NCI-H460 (cell line): Measurements from ENCODE around the gene RANBP3. TPM values are rescaled to one million over a fixed set of nuclear protein-coding genes. Genes with fewer than 3 reads are reported as not detected.
"Not testable (repeated sequence)": the region's sequence is repeated elsewhere in the genome, so short reads cannot be mapped to it uniquely, and the experiment has no call there.

Source experiments
- DNase-seq: peaks from one replicate; pipeline ENCODE4 v3.0.0-alpha.2; 2016; ENCODE audit warnings: low read depth; ENCODE audit errors: extremely low read depth
- polyA plus RNA-seq: library from polyadenylated mRNA; depleted of rRNA; stranded (reverse); fragments of >200 nt; gene quantifications from 2 replicates; pipeline ENCODE4 v1.2.3, GENCODE V29; 2014; cell fraction: nucleus; rRNA removed
- total RNA-seq: library from RNA; depleted of rRNA; stranded (reverse); fragments of >200 nt; shearing (Covaris generic); gene quantifications from 2 replicates; pipeline ENCODE4 v1.2.3, GENCODE V29; 2014; rRNA removed

Gene RANBP3, protein sequence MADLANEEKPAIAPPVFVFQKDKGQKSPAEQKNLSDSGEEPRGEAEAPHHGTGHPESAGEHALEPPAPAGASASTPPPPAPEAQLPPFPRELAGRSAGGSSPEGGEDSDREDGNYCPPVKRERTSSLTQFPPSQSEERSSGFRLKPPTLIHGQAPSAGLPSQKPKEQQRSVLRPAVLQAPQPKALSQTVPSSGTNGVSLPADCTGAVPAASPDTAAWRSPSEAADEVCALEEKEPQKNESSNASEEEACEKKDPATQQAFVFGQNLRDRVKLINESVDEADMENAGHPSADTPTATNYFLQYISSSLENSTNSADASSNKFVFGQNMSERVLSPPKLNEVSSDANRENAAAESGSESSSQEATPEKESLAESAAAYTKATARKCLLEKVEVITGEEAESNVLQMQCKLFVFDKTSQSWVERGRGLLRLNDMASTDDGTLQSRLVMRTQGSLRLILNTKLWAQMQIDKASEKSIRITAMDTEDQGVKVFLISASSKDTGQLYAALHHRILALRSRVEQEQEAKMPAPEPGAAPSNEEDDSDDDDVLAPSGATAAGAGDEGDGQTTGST
- total RNA-seq = 31.2 and 32.5 TPM in 2 replicates
- polyA plus RNA-seq = 35.6 and 46.5 TPM in 2 replicates

DNA sequence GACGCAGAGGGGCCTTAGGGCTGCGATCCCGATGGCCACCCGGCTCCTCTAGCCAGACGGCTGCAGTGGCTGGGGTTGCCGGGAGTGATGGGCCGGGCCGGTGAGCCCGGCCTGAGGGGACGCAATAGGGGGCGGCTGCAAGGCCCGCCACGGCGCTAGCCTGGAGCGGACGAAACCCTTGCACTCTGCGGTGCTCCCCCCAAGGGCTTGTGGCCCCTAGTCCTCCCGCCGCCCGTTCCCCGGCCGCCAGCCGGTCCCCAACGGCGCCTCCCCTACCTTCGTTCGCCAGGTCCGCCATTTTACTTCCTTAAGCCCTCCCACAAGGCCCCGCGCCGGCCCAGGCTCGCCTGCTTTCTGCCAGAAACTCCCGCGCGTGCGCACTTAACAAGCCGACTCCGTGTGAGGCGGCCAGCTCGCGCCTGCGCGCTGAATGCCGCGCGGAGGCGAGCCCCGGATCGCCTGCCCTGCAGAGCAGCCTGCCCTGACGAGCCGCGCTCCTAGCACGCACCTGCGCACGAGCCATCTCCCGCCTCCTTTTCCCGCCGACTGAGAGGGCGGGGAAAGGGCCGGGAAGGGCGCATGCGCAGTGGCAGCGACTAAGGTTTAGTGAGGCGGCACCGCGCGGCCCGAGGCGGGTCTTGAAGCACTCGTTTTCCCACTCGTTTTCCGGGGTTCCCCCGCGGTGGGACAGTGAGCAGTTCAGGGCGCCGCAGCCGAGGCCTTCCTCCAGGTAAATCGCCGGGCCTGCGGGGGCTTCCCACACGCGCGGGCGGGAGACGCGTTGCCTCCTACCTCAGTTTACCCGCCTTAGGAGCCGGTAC is at the start of gene RANBP3:
Gene RANBP3 (minus strand): TSS at position 356 of the 821 bp plus-strand sequence. CDS start 58 bp downstream, at position 298.
- peak; percentile 95 for DNase-seq

DNA sequence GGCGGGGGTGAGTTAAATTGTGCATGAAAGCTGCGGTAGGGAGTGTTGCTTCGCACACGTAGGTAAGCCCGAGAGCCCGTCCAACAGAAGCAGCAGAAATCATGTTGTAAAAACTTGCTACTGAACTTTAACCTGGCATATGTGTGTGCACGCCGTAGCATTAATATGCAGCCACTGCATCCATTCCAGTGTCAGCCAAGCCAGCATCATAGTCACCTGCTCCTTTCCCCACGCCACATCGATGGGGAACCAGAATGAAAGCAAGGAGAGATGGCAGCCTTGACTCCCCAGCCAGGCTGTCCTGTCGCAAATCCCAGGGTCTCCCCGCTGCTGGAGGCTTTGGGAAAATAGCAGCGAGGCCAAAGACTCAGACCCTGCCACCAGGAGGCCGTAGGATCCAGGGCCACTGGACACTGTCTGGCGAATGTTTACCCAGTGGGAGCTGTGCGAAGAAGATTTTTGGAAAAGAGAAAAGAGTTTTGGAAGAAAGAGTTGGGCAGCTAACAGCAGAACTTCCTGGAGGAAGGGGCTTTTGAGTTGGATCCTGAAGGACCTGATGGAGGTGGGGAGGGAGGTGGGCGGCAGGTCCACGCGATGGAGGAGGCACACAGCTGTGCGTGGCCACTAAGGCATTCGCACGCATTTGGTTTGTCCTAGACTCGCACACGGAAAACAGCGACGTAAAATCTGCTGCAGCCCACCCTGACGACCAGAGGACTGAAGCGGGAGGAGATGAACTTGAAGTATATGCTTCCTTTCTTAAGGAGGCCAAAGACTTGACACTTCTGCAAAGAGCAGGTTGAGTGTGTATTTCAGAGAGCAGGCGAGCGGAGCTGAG is 48.7 kb upstream of the RANBP3 start:
- DNase-seq = no peak

DNA sequence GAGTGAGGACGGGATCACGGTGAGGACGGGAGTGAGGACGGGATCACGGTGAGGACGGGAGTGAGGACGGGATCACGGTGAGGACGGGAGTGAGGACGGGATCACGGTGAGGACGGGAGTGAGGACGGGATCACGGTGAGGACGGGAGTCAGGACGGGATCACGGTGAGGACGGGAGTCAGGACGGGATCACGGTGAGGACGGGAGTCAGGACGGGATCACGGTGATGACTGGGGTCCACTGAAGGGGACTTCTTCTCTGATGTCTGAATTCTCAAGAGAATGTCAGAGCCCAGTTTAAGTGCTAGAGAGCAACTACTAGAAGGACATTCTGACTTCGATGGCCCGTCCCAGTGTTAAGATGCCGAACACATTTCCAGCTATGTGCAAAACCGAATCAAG is 46.8 kb upstream of the RANBP3 start:
- not testable (repeated sequence) for DNase-seq

DNA sequence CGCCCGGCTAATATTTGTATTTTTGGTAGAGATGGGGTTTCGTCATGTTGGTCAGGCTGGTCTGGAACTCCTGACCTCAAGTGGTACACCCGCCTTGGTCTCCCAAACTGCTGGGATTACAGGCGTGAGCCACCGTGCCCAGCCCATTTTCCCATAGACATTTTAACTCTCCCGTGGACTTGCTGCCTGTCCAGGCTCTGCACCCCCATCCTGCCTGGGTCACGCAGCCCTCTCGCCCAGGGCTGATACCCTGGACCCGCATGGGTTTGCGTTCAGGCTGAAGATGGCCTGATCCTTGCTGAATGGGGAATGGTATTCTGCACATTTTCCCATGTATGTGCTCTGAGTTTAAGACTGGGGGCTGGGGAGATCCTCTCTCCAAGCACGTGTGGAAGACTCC is 46.0 kb upstream of the RANBP3 start:
- no peak for DNase-seq

DNA sequence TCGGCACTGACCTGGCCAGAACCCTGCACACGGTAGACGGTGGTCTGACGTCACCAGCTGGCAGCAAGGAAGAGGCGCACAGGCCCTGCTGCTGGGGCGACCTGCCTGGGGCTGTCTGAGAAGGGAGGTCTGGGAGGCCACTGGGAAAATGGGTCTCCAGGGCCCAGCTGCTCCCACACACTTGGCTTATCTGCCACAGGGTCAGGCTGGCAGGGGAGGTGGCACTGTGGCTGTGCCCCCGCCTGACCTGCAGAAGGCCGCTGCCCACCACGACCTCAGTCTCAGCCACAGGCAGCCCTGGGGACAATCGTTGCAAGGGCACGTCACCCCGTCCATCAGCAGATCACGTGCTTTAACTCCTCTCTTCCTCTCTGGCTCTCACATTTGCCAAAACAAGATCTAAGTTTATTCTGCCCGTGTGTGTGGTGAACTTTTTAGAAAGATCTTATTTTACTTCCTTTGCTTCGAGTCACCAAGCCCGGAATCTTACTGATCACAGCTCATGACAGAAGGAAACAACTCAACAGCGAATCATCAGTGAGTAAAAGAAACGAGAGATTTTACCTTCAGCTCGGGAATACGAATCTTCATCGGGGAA is 45.2 kb upstream of the RANBP3 start:
- DNase-seq = no peak

DNA sequence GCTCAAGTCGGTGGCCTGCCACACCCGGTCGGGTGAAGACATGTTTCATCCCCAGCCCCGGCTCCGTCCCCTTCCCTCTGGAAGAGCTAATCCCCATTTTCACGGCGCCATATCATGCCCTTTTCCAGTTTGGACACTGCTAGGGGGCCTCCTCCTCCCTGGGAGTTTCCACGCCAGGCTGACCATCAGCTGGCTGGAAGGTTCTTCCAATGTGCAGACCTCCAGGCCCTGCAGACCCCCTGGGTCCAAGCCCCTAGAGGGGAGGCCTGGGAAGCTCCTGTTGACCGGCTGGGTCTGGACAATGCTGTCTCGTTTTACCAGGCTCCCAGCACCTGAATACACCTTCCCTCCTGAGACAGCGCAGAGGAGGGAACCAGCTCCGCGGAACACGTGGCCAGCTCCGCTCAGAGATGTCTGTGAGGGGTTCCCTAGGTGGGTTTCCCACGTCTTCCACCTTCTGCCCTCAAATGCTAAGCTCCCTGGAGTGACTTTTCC is 44.7 kb upstream of the RANBP3 start:
- no peak for DNase-seq

DNA sequence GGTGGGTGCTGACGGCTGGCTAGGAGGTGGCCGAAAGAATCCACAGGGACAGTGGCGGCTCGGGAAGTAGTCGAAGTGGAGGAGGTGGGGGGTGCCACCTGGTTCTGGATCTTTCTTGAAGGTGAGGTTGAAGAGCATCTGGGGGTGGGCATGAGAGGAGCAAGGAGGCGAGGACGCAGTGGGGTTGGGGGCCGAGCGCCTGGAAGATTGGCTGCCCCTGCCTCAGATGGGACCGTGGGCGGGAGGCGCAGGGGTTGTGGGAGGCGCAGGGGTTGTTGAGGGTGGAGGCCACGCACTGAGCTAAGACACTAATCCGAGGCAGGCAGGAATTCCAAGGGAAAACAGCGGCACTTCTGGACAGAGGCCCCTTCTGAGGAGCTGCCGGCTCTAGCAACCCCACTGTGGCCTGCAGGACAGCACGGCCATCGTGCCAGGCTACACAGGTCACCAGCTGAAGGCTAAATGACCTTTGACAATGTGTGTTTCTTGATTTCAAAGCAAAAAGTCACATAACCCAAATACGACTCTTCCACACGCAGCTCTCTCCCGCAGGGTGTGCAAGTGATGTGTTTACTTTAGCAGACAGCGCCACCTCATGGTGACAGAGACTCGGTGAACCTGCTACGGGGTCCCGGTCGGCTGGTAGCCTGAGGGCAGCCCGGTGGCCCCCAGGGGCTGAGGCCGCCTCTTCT is 44.1 kb upstream of the RANBP3 start:
- DNase-seq = peak; percentile 68

DNA sequence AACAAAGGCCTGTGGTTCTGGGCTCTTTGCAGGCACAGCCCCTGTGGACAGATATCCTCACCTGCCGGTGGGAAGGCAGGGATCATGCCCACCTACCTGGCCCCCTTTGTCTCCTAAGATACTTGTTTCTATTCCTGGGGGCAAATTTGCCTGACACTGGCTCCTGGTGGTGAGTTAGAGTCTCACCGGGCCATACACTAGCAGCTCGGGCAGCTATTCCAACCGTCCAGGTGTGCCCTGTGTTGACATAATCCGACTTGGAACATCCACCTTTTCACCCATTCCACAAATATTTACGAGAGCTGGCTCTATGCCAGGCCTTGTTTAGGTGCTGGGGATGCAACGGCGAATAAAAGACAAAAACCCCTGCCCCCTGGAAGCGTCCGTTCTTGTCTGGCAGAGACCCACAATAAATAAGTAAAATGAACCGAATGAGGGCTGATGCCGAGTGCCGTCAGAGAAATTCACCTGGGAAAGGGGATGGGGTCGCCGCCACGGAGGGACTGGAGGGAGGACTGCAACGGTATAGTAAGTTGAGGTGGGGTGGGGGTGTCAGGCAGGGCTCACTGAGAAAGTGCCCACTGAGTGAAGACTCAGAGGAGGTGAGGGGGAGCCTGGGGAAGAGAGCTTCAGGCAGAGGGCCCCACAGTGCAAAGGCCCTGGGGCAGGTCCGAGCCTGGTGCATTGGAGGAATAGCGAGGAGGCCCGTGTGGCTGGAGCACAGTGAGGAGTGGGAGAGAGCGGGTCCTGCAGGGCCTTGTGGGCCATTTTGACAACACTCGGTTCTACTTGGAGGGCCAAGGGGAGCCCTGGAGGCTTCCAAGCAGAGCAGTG is 43.2 kb upstream of the RANBP3 start:
- no peak for DNase-seq

DNA sequence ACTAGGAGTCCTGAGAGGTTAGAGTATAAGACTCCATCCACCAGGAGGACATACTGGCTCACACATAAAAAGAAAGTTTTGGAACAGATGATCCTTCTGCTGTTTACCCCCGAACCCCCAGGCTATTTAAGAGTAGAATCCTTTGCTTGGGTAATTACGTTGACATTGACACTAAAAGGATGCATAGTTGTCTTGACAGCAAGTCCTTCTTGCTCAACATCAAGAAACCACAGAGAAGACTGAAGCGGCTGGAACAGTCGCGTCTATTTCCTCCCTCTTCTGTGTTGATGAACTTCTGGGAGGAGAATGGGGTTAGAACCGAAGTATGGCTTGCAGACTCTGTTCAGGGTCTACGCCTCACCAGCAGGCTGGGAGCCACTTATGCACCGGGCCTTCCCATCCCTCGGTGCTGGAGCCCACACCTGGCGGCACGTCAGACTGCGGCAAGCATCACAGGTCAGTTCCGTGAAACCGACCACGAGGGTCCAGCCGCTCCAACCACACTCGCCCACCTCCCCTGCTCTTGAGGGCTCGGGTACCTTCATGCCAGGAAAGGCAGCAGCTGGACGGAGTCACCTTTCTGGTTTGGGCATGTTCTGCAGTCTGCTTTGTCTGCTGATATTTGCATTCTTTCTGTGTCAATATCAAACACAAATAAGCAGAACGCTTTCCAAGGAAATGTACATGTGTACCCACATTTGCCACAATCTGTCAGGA is 42.4 kb upstream of the RANBP3 start:
- no peak for DNase-seq

DNA sequence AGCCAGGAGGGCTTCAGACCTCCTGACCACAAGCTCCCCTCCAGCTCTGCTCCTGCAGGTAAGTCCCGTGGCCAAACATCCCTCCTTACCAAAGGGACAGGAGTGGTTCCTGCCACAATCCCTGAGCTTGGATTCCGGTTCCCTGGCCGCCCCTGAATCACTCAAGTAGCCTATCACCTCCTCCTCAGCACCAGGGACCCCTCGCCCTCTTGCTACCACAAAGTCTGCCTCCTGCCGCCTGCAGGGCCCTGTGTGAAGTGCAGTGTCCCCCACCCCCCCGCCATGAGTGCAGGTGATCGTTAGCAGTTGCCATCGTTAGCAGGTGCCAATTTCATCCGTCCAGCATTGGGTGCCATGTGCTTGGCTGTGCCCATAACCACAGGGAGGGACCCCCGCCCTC is 40.8 kb upstream of the RANBP3 start:
- no peak for DNase-seq

DNA sequence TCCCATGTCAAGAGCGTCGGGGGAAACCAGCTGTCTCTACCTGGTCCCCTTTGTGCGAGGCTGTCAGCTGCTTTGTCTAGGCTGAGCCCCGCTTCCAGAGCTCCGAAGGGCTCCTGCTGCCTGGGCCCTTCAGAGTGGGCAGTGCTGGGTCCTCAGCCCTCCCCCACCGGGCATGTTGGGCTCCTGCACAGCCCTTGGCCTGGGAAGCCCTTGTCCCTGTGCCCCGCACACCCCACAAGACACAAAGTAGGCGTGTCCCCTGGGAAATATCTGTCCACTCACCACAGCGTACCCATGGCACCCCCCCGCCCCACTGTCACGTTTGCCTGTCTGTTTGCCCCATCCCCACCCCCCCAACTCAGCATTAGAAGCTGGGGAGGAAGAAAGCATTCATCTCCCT is 39.6 kb upstream of the RANBP3 start:
- no peak for DNase-seq

DNA sequence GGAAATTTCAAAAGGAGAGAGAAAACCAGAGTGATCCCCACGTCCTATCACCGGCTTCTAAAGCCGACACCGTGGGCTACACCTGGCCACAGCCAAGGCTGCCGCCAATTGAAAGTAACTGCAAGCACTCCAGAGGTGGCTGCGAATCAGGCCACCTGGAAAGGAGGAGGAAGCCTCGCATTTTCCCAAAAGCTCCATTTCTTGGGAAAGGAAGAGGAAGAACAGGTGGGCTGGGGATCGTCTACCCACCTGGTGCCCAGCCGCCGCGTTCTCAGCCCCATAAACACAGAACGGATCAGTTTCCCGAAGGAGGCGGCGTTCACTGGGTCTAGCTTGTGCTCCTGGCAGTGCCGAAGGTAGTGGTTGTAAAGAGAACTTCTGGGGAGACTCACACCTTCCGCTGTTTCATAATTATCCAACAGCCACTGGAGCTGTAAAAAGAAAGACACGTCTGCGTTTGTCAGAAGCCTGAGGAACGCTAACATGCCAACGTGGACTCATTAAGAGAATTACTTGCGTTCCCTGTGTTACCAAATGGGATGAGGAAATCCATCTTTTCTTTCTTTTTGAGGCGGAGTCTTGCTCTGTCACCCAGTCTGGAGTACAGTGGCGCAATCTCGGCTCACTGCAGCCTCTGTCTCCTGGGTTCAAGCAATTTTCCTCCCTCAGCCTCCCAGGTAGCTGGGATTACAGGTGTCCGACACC is 38.1 kb upstream of the RANBP3 start:
- DNase-seq = no peak

DNA sequence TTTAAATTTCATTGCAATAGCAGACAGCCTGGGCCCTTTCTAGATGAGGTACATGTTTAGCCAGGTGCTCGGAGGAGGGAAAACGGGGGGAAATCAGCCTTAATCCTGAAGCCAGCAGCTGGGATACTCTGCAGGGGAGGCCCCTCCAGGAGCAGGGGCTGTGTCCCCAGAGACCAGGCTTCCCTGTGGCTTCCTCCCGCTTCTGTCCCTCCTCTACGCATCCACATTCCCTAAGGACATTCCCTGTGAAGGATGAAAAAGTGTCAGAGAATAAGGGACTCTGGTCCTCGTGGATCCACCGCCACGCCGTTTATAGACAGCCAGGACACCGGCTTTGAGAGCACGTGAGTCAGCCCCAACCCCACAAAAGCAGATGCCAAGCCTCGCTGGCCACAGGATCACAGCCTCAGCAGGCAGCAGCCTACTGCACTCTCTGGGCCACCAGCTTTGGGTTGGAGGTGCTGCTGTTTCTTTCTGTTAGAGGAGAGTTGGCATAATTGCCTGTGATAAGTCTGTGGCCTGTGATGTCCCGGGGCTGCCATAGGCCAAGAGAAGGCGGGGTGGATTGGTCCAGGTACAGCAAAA is 36.7 kb upstream of the RANBP3 start:
- no peak for DNase-seq

DNA sequence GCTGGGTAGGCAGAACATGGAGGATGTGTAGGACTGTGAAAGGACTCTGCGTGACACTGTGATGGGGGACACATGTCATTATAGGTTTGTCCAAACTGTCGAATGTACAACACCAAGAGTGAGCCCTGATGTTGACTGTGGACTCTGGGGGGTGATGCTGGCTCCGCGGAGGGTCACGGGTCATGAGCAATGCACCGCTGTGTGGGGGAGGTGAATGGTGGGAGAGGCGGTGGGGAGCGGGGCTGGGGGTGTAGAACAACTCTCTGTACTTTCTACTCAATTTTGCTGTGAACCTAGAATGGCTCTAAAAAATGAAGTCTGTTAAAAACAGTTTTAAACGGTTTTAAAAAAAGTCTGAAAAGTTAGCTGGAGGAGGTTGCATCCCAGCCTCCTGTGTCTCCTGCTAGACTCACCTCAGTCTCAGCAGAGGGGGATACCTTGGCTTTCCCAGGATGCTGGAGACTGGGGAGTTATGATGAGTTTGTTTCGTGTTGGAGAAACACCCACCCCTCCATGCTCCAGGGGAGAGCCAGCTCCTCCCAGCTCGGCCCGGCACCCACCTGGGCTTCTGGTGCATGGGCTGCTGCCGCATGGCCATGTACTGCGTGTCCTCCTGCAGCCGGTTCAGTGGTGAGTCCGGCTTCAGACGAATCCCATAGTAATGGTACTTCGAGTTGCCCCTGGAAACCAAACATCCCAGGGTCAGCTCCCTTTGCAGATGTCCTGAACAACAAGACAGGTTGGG is 34.7 kb upstream of the RANBP3 start:
- no peak for DNase-seq

DNA sequence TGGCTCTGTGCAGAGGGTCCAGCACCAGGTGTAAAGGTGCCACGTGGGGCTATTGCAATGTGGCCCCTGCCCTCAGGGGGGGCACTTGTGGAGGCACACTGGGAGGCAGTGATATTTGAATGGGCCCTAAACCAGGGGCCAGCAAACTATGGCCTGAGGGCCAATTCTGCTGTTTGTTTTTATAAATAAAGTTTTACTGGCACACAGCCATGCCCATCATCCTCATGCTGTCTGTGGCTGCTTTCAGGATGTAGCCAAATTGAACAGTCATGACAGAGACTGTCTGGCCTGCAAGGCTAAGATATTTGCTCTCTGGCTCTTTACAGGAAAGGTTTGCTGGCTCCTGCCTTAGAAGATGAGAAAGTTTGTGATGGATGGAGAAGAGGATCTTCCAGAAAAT is 33.9 kb upstream of the RANBP3 start:
- DNase-seq = no peak

DNA sequence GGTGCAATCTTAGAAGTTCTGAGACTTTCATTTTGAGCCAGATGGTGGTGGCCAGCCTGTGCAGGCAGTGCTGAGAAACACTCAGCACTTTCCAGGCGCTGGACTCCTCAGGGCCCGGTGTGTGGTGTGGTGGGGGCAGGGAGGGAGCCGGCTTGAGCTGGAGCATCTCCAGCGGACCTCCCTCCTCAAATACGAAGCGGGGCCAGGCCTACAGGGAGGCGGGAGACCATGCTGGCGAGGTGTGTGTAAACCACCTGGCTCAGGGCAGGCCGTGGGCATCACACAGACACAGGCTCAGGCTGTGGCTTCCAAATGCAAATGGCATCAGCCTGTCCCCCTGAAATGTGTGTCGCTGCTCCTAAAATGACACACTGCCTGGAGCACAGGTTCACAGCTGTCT is 33.3 kb upstream of the RANBP3 start:
- no peak for DNase-seq
